ENCODE measurements around the gene WDFY4.

DNA sequence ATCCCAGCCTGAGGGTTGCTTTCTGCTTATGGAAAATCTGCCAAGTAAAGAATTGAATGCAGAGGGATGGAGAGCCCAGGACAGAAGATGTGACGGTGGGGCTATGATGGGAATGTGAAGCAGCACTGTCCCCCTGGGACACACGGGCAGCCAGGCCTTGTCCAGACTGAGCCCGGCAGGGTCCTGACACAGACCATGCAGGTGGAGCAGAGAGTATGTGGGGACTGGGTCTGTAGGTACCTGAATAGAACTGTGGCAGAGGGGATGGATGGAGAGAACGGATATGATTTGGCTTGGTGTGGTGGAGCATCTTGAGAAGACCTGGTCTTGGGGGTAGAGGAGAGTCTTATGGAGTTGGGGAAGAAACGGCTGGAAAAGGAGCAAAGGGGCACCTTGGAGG is 255.7 kb downstream of the WDFY4 start:
- TF ChIP-seq ZKSCAN1 (IDR thresholded peaks at IDR 0.05; ENCODE audit: low read depth, low read length) (no peak), TBL1XR1 (IDR thresholded peaks at IDR 0.05; ENCODE audit: low read length in 2 of 2) (no peak), SRF (CRISPR knock-in tag; IDR thresholded peaks at IDR 0.05) (no peak), JUNB (CRISPR knock-in tag; conservative IDR thresholded peaks at IDR 0.05) (no peak), MAZ (CRISPR knock-in tag; conservative IDR thresholded peaks at IDR 0.05 in 1 of 2, IDR thresholded peaks at IDR 0.05 in 1 of 2) (no peak), ZNF766 (CRISPR knock-in tag; conservative IDR thresholded peaks at IDR 0.05) (no peak), CBX3 (IDR thresholded peaks at IDR 0.05; ENCODE audit: borderline replicate concordance in 1 of 2, low read length in 2 of 2) (no peak)
- TF ChIP-seq, protein P1, sequence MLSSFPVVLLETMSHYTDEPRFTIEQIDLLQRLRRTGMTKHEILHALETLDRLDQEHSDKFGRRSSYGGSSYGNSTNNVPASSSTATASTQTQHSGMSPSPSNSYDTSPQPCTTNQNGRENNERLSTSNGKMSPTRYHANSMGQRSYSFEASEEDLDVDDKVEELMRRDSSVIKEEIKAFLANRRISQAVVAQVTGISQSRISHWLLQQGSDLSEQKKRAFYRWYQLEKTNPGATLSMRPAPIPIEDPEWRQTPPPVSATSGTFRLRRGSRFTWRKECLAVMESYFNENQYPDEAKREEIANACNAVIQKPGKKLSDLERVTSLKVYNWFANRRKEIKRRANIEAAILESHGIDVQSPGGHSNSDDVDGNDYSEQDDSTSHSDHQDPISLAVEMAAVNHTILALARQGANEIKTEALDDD (IDR thresholded peaks at IDR 0.05) = no peak
- TF ChIP-seq, protein P2, sequence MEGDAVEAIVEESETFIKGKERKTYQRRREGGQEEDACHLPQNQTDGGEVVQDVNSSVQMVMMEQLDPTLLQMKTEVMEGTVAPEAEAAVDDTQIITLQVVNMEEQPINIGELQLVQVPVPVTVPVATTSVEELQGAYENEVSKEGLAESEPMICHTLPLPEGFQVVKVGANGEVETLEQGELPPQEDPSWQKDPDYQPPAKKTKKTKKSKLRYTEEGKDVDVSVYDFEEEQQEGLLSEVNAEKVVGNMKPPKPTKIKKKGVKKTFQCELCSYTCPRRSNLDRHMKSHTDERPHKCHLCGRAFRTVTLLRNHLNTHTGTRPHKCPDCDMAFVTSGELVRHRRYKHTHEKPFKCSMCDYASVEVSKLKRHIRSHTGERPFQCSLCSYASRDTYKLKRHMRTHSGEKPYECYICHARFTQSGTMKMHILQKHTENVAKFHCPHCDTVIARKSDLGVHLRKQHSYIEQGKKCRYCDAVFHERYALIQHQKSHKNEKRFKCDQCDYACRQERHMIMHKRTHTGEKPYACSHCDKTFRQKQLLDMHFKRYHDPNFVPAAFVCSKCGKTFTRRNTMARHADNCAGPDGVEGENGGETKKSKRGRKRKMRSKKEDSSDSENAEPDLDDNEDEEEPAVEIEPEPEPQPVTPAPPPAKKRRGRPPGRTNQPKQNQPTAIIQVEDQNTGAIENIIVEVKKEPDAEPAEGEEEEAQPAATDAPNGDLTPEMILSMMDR (IDR thresholded peaks at IDR 0.05 in 2 of 3, conservative IDR thresholded peaks at IDR 0.05 in 1 of 3; ENCODE audit: insufficient read depth in 2 of 3, low read depth in 1 of 3, low read length in 3 of 3) = no peak
